Kidney (tissue), 14 donors: ENCODE measurements around the gene ARSI. TPM values are rescaled to one million over a fixed set of nuclear protein-coding genes. Genes with fewer than 3 reads are reported as not detected.

Source experiments
- DNase-seq, 5 donors: peaks; one replicate each; pipeline ENCODE4 v3.0.0-alpha.2; 2013 to 2020
- FAIRE-seq: peaks from 2 replicates; lab custom pipeline; 2012; peaks lifted over from hg19 to GRCh38; lab: Jason Lieb, UNC
- H3K27ac ChIP-seq, 2 donors: one replicate each; pipeline ENCODE4 v1.7.0; 2013; ENCODE audit warnings: low read depth in 2 of 2, low read length in 2 of 2, inconsistent platforms in 1 of 2
- H3K27me3 ChIP-seq: one replicate; pipeline ENCODE4 v1.7.1; 2013; ENCODE audit warnings: low read length, inconsistent platforms; ENCODE audit not compliant: control insufficient read depth, insufficient read depth
- H3K36me3 ChIP-seq, 3 donors: one replicate each; pipeline versions ENCODE4 v1.7.0 to v1.7.1; 2013; ENCODE audit warnings: low read length in 3 of 3, control low read depth in 1 of 3, inconsistent platforms in 1 of 3; ENCODE audit not compliant: insufficient read depth in 3 of 3, control insufficient read depth in 2 of 3
- H3K4me1 ChIP-seq, 3 donors: one replicate each; pipeline versions ENCODE4 v1.7.0 to v1.7.1; 2013; ENCODE audit warnings: low read length in 3 of 3, inconsistent platforms in 1 of 3, low read depth in 1 of 3; ENCODE audit not compliant: control insufficient read depth in 2 of 3, insufficient read depth in 2 of 3
- H3K4me3 ChIP-seq, 3 donors: one replicate each; pipeline versions ENCODE4 v1.7.0 to v1.8.1; 2013; ENCODE audit warnings: low read length in 3 of 3, control low read depth in 1 of 3, inconsistent platforms in 1 of 3
- H3K9ac ChIP-seq, 3 donors: one replicate each; pipeline versions ENCODE4 v1.7.0 to v1.7.1; 2013; ENCODE audit warnings: low read length in 3 of 3, control low read depth in 1 of 3, inconsistent platforms in 1 of 3
- H3K9me3 ChIP-seq, 3 donors: one replicate each; pipeline versions ENCODE4 v1.7.0 to v1.7.1; 2013; ENCODE audit warnings: low read length in 3 of 3, control low read depth in 1 of 3, inconsistent platforms in 1 of 3; ENCODE audit not compliant: control insufficient read depth in 2 of 3, insufficient read depth in 1 of 3
- CTCF ChIP-seq: IDR thresholded peaks from 3 replicates; pipeline ENCODE4 v1.5.1; 2012; ENCODE audit warnings: mild to moderate bottlenecking, moderate library complexity, borderline replicate concordance; ENCODE audit not compliant: insufficient read depth; ENCODE audit errors: extremely low read depth
- intact Hi-C: fragments of 100-400 bp; cut with DNase I; formaldehyde crosslinking; loops from one replicate; pipeline ENCODE4 v1.11.1; 2022
- polyA plus RNA-seq: library from polyadenylated mRNA; stranded (reverse); fragments of 350-450 nt; fragmentation: Illumina TruSeq; extraction: RNeasy Lipid Tissue Mini Kit (QIAGEN cat#74804); gene quantifications from one replicate; pipeline ENCODE4 v1.2.3, GENCODE V29; 2014; ENCODE audit warnings: low read depth, low replicate concordance; ENCODE audit not compliant: insufficient read depth
- total RNA-seq: library from RNA; stranded (reverse); fragmentation: NEBNext Ultra II Directional; extraction: Animal tissue kit (Norgen Biotek cat#: 25700); gene quantifications from one replicate; pipeline ENCODE4 v1.2.1, GENCODE V29; 2021
- donor health status: control.
- donor health status: control.
- donor health status: control.
- donor health status: control.
- donor health status: control.
- donor health status: DM: yes; HTN: yes; CAD: no.
- donor health status: Normal renal cell carcinoma (clear cell type).

Gene ARSI
- total and polyA plus RNA-seq, 2 donors from 2014 or later = 0.57 to 1.1 TPM

- Histone ChIP-seq H3K4me1 (no peaks in the 10 kb centered on the region), H3K9ac (no peak overlapping the region), H3K4me3 (no peak overlapping the region), H3K9me3 (no peaks in the 10 kb centered on the region), H3K27ac (no peak overlapping the region), H3K36me3 (no peaks in the 10 kb centered on the region), H3K27me3 (no peaks in the 10 kb centered on the region)
- no peak for TF ChIP-seq CTCF
- DNase-seq (no peak), FAIRE-seq (no peak)
- intact Hi-C loops = no loop called here
Measured at GRCh38 chr5:150254774-150255173, 47.9 kb downstream of the ARSI start.

- no peaks in the 10 kb centered on the region for H3K36me3 ChIP-seq
- DNase-seq = no peak
- no peak overlapping the region for H3K27ac ChIP-seq
- intact Hi-C loops = no loop called here
- H3K27me3 ChIP-seq = no peaks in the 10 kb centered on the region
- H3K4me3 ChIP-seq = no peak overlapping the region
- no peaks in the 10 kb centered on the region for H3K9me3 ChIP-seq
- no peak for FAIRE-seq
- TF ChIP-seq CTCF = no peak
- no peak overlapping the region for H3K9ac ChIP-seq
- no peaks in the 10 kb centered on the region for H3K4me1 ChIP-seq
Measured at GRCh38 chr5:150254363-150254762, 48.3 kb downstream of the ARSI start.

DNA sequence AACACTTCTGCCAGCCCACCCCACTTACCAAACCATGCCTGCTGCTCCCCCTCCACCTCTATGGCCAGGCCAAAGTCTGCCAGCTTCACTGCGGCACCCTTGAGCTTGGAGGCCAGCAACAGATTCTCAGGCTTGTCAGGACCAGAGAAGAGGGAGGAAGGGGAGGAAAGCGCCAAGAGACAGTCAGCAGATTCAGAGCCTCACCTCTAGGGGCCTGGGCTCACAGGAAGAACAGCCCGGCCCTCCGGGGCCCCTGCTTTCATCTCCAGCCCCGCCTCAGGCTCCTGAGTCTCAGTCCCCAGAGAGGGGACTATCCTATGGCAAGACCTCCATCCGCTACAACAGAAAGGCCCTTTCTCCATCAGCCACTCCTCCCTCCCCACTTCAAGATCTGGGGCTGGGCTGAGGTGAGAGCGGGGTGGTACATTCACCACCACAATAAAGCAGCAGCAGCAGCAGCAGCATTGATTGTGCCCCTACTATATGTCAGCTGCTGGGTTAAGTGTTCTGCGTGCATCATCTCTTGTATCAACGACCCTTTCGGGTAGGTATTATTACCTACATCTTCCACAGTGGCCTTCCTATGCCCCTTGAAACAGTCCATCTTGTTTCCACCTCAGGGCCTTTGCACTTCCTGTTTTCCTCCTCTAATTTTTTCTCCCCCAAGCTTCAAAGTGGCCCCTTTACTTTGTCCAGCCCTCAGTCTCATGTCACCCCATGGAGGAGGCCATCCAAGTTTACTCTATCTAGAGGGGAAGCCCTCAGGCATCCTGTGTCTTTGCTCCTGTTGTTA is 49.1 kb downstream of the ARSI start:
- Histone ChIP-seq H3K27me3 (no peaks in the 10 kb centered on the region), H3K9me3 (no peaks in the 10 kb centered on the region), H3K9ac (no peak overlapping the region), H3K4me3 (no peak overlapping the region), H3K27ac (no peak overlapping the region), H3K36me3 (no peaks in the 10 kb centered on the region), H3K4me1 (no peaks in the 10 kb centered on the region)
- no peak for TF ChIP-seq CTCF
- intact Hi-C loops = no loop called here
- DNase-seq (peak in 1 of 5 donors; percentile 24), FAIRE-seq (no peak)
